ENCODE results near the gene FGF22.

Gene FGF22

DNA sequence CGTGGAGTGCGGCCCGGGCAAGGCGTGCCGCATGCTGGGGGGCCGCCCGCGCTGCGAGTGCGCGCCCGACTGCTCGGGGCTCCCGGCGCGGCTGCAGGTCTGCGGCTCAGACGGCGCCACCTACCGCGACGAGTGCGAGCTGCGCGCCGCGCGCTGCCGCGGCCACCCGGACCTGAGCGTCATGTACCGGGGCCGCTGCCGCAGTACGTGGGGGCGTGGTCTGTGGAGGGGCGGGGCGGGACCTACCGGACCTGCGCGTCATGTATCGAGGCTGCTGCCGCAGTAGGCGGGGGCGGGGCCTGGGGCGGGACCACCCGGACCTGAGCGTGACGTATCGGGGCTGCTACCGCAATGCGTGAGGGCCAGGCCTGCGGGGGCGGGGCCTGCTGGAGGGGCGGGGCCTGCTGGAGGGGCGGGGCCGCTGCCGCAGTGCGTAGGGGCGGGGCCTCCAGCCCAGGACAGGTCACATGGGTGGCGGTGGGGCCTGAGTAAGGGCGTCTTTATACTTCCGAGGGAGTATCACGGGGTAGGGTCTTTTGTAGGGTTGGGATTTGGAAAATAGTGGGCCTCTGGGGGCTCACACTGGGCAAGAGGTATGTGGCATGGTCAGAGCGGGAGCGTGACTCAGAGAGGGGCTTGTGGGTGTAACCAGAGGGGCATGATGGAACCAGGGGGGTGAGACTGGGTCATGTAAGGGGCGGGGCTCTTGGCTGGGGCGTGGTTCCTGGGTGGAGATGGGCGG, 40.8 kb downstream of the FGF22 start:
- peak; percentile 89 for DNase-seq (ENCODE audit: low read depth)
- H3K4me3 ChIP-seq (ENCODE audit: low read depth, low read length): peak overlapping the region; percentile 79
- TF ChIP-seq CTCF (IDR thresholded peaks at IDR 0.05; ENCODE audit: low read depth, low read length, missing control alignments): peak; percentile 34

- no peak for TF ChIP-seq CTCF (IDR thresholded peaks at IDR 0.05; ENCODE audit: low read depth, low read length, missing control alignments)
- H3K4me3 ChIP-seq (ENCODE audit: low read depth, low read length): no peak overlapping the region; the same call in 1 of the 2 replicates
- peak; percentile 70 for DNase-seq (ENCODE audit: low read depth)
Observed at GRCh38 chr19:681029-682019, 41.6 kb downstream of the FGF22 start.

DNA sequence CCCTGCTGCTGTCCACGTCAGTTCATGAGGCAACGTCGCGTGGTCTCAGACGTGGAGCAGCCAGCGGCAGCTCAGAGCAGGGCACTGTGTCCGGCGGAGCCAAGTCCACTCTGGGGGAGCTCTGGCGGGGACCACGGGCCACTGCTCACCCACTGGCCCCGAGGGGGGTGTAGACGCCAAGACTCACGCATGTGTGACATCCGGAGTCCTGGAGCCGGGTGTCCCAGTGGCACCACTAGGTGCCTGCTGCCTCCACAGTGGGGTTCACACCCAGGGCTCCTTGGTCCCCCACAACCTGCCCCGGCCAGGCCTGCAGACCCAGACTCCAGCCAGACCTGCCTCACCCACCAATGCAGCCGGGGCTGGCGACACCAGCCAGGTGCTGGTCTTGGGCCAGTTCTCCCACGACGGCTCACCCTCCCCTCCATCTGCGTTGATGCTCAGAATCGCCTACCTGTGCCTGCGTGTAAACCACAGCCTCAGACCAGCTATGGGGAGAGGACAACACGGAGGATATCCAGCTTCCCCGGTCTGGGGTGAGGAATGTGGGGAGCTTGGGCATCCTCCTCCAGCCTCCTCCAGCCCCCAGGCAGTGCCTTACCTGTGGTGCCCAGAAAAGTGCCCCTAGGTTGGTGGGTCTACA, 43.1 kb downstream of the FGF22 start:
- no peak for TF ChIP-seq CTCF (IDR thresholded peaks at IDR 0.05; ENCODE audit: low read depth, low read length, missing control alignments)
- DNase-seq (ENCODE audit: low read depth): no peak
- no peak overlapping the region for H3K4me3 ChIP-seq (ENCODE audit: low read depth, low read length)

- H3K4me3 ChIP-seq (ENCODE audit: low read depth, low read length): no peak overlapping the region
- DNase-seq (ENCODE audit: low read depth): no peak
- no peak for TF ChIP-seq CTCF (IDR thresholded peaks at IDR 0.05; ENCODE audit: low read depth, low read length, missing control alignments)
Observed at GRCh38 chr19:685454-685931, 45.8 kb downstream of the FGF22 start.

DNA sequence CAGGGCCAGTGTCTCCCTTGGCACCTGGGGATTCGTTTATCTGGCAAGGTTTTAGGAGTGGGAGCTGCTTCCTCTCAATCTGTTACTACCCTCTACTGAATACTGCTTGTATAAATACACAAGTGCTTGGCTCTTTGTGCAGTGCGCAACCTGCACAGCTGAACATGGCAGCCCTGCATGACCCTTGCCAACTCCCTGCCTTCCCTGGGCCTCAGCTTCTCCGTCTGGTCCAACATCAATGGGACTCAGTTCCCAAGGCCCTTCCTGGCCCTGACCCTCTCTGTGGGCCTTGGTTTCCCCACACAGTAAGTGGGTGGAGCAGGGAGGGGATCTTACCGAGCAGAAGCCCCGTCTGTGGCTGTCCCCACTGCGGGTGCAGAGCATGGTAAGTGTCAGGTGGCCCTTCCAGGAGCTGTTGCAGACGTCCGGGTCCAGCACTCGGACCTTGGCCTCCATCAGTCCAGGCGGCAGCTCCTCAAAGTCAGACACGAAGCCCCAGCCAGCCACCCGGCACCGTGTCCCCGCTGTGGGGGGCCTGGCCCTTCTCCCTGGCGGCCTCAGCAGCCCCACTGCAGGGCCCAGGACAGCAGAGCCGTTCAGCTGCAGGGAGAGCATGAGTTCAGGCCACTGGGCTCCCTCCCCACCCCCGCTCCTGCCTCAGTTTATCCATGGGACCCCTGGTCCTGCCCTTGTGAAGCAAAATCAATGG, 47.1 kb downstream of the FGF22 start:
- H3K4me3 ChIP-seq (ENCODE audit: low read depth, low read length): no peak overlapping the region
- DNase-seq (ENCODE audit: low read depth): no peak
- TF ChIP-seq CTCF (IDR thresholded peaks at IDR 0.05; ENCODE audit: low read depth, low read length, missing control alignments): no peak

- DNase-seq (ENCODE audit: low read depth): no peak
- H3K4me3 ChIP-seq (ENCODE audit: low read depth, low read length): no peak overlapping the region
- no peak for TF ChIP-seq CTCF (IDR thresholded peaks at IDR 0.05; ENCODE audit: low read depth, low read length, missing control alignments)
Observed at GRCh38 chr19:687569-688166, 48.0 kb downstream of the FGF22 start.
